Ramos (cell line): Measurements from ENCODE around the gene ATG2A.

Experiments used
- in situ Hi-C: fragments of 300-500 bp; cut with MboI; formaldehyde crosslinking; loops from one replicate; pipeline ENCODE4 v1.14.3; 2022; ENCODE audit warnings: low sequenced_read_pairs; ENCODE audit not compliant: unreplicated experiment

Gene ATG2A

GRCh38 chr11:64845776-64846129 is 71.3 kb downstream of the ATG2A start:
- in situ Hi-C loops: loop anchor here (5.0 kb wide), 2 partner anchors 47 to 267 kb away; partner anchors contain the start of gene TM7SF2

DNA sequence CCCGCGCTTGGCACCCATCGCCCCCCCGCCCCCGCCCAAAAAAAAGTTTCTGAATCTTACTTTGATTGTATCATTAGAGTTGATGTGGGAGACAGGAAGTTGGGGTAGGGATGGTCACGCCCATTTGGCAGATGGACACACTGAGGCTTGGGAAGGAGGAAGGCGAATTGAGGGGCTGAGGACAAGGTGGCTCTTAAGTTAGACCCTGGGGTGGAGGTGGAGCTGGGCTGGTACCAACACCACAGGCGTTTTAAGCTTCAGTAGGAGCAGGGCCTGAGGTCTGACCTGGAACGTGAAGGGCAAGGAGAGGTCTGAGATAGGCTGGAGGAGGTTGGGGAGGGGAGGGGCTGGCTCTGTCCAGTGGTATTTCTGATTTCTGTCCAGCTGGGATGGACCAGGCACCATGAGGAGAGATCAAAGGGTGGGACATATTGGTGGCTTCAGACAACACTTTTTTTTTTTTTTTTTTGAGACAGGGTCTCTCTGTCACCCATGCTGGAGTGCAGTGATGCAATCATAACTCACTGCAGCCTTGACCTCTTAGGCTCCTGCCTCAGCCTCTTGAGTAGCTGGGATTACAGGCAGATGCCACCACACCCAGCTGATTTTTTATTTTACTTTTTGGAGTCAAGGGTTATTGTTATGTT is 71.8 kb downstream of the ATG2A start:
- in situ Hi-C loops: loop anchor here (5.0 kb wide), 2 partner anchors 47 to 267 kb away; partner anchors contain the start of gene TM7SF2
